Measurements from ENCODE around the gene TFR2. TPM values are rescaled to one million over a fixed set of nuclear protein-coding genes. Genes with fewer than 3 reads are reported as not detected.

TFR2 gene
- total and polyA plus RNA-seq, 9 of the 15 experiments (the other 6 are each of a cell fraction or from before 2014, with no cell fraction given): 3.8 to 123 (median 51.1) TPM

DNA sequence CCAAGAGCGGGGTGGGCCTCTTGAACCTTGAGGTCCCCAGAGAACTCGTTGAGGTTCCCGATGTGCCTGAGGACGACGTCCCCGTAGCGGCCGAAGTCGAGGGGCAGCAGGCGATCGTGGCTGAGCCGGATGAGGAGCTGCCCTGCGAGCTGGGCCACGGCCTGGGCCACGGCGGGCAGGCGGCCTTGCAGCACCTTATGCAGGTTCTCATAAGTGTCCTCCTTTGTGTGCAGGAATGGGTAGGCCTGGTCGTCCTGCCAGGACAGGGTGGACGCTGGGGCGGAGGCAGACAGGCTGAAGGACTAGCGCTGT is 14.2 kb downstream of the TFR2 start (continued):
- TF ChIP-seq, protein P1, sequence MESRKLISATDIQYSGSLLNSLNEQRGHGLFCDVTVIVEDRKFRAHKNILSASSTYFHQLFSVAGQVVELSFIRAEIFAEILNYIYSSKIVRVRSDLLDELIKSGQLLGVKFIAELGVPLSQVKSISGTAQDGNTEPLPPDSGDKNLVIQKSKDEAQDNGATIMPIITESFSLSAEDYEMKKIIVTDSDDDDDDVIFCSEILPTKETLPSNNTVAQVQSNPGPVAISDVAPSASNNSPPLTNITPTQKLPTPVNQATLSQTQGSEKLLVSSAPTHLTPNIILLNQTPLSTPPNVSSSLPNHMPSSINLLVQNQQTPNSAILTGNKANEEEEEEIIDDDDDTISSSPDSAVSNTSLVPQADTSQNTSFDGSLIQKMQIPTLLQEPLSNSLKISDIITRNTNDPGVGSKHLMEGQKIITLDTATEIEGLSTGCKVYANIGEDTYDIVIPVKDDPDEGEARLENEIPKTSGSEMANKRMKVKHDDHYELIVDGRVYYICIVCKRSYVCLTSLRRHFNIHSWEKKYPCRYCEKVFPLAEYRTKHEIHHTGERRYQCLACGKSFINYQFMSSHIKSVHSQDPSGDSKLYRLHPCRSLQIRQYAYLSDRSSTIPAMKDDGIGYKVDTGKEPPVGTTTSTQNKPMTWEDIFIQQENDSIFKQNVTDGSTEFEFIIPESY (CRISPR knock-in tag; IDR thresholded peaks at IDR 0.05): peak; percentile 55; the same call in 1 of the 2 replicates
- peak; percentile 15 for TF ChIP-seq RBFOX2 (IDR thresholded peaks at IDR 0.05; ENCODE audit: low read depth, low read length)

DNA sequence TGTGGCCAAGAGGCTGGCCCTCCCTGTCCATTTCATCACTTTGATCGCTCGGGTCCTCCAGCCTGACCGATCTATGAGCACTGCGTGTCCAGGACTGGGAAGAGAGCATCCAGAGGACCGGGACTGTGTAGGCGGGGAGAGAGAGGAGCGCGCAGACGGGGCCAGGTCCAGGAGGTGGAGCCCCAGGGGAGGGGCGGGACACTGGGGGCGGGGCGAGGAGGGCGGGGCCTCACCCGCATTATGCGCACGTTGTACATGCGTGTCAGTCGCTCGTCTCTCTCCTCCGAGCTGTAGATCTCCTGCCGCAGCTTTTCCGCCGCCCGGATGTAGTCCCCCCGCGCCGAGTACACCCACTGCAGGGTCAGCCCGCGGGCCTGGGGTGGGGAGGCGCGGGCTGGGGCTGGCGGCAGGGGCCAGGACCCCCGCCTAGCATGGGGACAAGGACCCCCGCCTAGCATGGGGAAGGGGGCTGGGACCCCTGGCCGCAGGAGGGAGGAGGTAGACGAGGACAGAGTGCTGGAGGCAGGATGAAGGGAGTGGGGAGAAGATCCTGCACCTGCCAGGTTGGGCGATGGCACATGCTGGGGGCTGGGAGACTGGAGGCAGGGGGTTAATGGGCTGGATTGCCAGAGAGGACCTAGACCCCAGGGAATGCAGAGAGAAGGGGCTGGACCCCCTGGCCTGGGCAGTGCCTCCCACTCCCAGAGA is 14.7 kb downstream of the TFR2 start:
- BruUV-seq (replicated peaks): no TSS peak
- Histone ChIP-seq H3K79me2 (ENCODE audit: control insufficient read depth, insufficient read depth, low read length) (peaks cover 10% of the 10 kb centered on the region; the same call in 2 of the 3 replicates), H3K27me3 (ENCODE audit: control insufficient read depth in 2 of 2, insufficient read depth in 2 of 2, low read length in 2 of 2) (no peaks in the 10 kb centered on the region), H3K4me1 (replicated peaks in 1 of 2; ENCODE audit: control insufficient read depth in 2 of 2, insufficient read depth in 2 of 2, low read length in 2 of 2) (peaks cover 15 to 41% of the 10 kb centered on the region in 2 experiments), H3K9me3 (replicated peaks; ENCODE audit: control insufficient read depth, insufficient read depth, low read depth, low read length) (no peaks in the 10 kb centered on the region), H3K4me2 (ENCODE audit: insufficient read depth, low read length) (peak overlapping the region; percentile 53), H3K9ac (ENCODE audit: insufficient read depth in 1 of 2, low read depth in 2 of 2, low read length in 2 of 2) (peak overlapping the region; percentile 53 to 87), H3K27ac (ENCODE audit: extremely low read depth, low read depth, low read length) (peak overlapping the region; percentile 74; the same call in 2 of the 3 replicates), H3K36me3 (ENCODE audit: control insufficient read depth, insufficient read depth, low read length) (peaks cover 68% of the 10 kb centered on the region), H2AFZ (ENCODE audit: low read depth, low read length) (peak overlapping the region; percentile 27; the same call in 1 of the 2 replicates), H3K4me3 (peak overlapping the region; percentile 41; the same call in 1 of the 2 replicates), H4K20me1 (replicated peaks; ENCODE audit: control insufficient read depth, insufficient read depth, low read length) (peaks cover 6% of the 10 kb centered on the region), H3K9me1 (ENCODE audit: control insufficient read depth, insufficient read depth, low read length) (no peaks in the 10 kb centered on the region)
- in situ Hi-C loops (cut with MboI): no loop called here
- ATAC-seq: peak; percentile 96
- intact Hi-C loops (cut with micrococcal nuclease): loop anchor here (5.0 kb wide), 1 partner anchor 46 kb away; the partner anchor contains the start of gene GNB2
- CTCF ChIA-PET (ENCODE audit: low intra/inter-chr PET ratio): no interaction called here
- WGBS (ENCODE audit: insufficient coverage, low coverage, missing lambda C conversion rate): 12% methylated on average over 19 of the region's 37 CpGs
- FAIRE-seq: peak; percentile 76
- POLR2A ChIA-PET: interaction anchor here (0.7 to 7.0 kb wide), 5 partner anchors 9 to 1289 kb away, joined by 3 to 54 read pairs (median 4); partner anchors contain the start of gene MOSPD3
- DNase-seq (ENCODE audit: extremely low read depth in 1 of 4, low spot score in 3 of 4): peak; percentile 92 to 99 (median 99)
- TF ChIP-seq TBP (optimal IDR thresholded peaks at IDR 0.05; ENCODE audit: low read depth, low read length) (peak; percentile 40), SMARCA4 (IDR thresholded peaks at IDR 0.05) (no peak), ETV1 (tag; conservative IDR thresholded peaks at IDR 0.05; ENCODE audit: low read depth) (peak; percentile 71), ZSCAN29 (IDR thresholded peaks at IDR 0.05) (no peak), NCOA2 (IDR thresholded peaks at IDR 0.05; ENCODE audit: partially characterized antibody in 2 of 2) (no peak), ZNF507 (tag; conservative IDR thresholded peaks at IDR 0.05) (no peak), CCNT2 (IDR thresholded peaks at IDR 0.05; ENCODE audit: borderline replicate concordance, extremely low read depth, insufficient read length, low read depth, low read length) (peak; percentile 39), ZBTB7A (IDR thresholded peaks at IDR 0.05; ENCODE audit: borderline replicate concordance, control insufficient read depth, low read depth, low read length) (peak; percentile 90), NR2C1 (IDR thresholded peaks at IDR 0.05) (no peak), NR2C1 (tag; IDR thresholded peaks at IDR 0.05) (no peak), ATF1 (CRISPR knock-in tag; IDR thresholded peaks at IDR 0.05) (no peak), ATF1 (tag; IDR thresholded peaks at IDR 0.05) (peak; percentile 54; the same call in 1 of the 2 replicates)
- TF ChIP-seq, protein P2, sequence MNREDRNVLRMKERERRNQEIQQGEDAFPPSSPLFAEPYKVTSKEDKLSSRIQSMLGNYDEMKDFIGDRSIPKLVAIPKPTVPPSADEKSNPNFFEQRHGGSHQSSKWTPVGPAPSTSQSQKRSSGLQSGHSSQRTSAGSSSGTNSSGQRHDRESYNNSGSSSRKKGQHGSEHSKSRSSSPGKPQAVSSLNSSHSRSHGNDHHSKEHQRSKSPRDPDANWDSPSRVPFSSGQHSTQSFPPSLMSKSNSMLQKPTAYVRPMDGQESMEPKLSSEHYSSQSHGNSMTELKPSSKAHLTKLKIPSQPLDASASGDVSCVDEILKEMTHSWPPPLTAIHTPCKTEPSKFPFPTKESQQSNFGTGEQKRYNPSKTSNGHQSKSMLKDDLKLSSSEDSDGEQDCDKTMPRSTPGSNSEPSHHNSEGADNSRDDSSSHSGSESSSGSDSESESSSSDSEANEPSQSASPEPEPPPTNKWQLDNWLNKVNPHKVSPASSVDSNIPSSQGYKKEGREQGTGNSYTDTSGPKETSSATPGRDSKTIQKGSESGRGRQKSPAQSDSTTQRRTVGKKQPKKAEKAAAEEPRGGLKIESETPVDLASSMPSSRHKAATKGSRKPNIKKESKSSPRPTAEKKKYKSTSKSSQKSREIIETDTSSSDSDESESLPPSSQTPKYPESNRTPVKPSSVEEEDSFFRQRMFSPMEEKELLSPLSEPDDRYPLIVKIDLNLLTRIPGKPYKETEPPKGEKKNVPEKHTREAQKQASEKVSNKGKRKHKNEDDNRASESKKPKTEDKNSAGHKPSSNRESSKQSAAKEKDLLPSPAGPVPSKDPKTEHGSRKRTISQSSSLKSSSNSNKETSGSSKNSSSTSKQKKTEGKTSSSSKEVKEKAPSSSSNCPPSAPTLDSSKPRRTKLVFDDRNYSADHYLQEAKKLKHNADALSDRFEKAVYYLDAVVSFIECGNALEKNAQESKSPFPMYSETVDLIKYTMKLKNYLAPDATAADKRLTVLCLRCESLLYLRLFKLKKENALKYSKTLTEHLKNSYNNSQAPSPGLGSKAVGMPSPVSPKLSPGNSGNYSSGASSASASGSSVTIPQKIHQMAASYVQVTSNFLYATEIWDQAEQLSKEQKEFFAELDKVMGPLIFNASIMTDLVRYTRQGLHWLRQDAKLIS (CRISPR knock-in tag; IDR thresholded peaks at IDR 0.05): no peak

All from K562 (cell line).